Neuronal stem cell (in vitro differentiated cells): Measurements from ENCODE around the gene SCFD2. TPM values are rescaled to one million over a fixed set of nuclear protein-coding genes. Genes with fewer than 3 reads are reported as not detected.
"Not testable (repeated sequence)": the region's sequence is repeated elsewhere in the genome, so short reads cannot be mapped to it uniquely, and the experiment has no call there.

Source experiments
- DNase-seq: peaks from one replicate; pipeline ENCODE4 v3.0.0-alpha.2; 2013; ENCODE audit warnings: low spot score
- H2AFZ ChIP-seq: one replicate; pipeline ENCODE4 v1.6.1; 2013; ENCODE audit warnings: mild to moderate bottlenecking, low read length, inconsistent platforms
- H2AK5ac ChIP-seq: 2 replicates; pipeline ENCODE4 v1.6.1; 2013; ENCODE audit warnings: low read depth, mild to moderate bottlenecking, inconsistent platforms, low read length, moderate library complexity, mixed read lengths
- H2BK120ac ChIP-seq: 2 replicates; pipeline ENCODE4 v1.6.1; 2013; ENCODE audit warnings: low read depth, mild to moderate bottlenecking, inconsistent platforms, low read length, moderate library complexity, mixed read lengths
- H2BK12ac ChIP-seq: one replicate; pipeline ENCODE4 v1.6.1; 2013; ENCODE audit warnings: low read length, inconsistent platforms
- H2BK15ac ChIP-seq: 2 replicates; pipeline ENCODE4 v1.6.1; 2013; ENCODE audit warnings: mild to moderate bottlenecking, low read length, inconsistent platforms, mixed read lengths
- H2BK5ac ChIP-seq: one replicate; pipeline ENCODE4 v1.6.1; 2013; ENCODE audit warnings: inconsistent platforms, mild to moderate bottlenecking, low read length, moderate library complexity
- H3K14ac ChIP-seq: one replicate; pipeline ENCODE4 v1.6.1; 2013; ENCODE audit warnings: low read length, inconsistent platforms
- H3K18ac ChIP-seq: 2 replicates; pipeline ENCODE4 v1.6.1; 2013; ENCODE audit warnings: low read length, inconsistent platforms
- H3K23ac ChIP-seq: 2 replicates; pipeline ENCODE4 v1.6.1; 2013; ENCODE audit warnings: low read depth, mild to moderate bottlenecking, mixed read lengths, low read length, inconsistent platforms; ENCODE audit not compliant: poor library complexity
- H3K27ac ChIP-seq: replicated peaks from 3 replicates; pipeline ENCODE4 v1.5.1; 2013; ENCODE audit warnings: low read length, inconsistent platforms
- H3K27me3 ChIP-seq, 3 experiments: 2 replicates each; pipeline ENCODE4 v1.6.1; 2013; ENCODE audit warnings: low read length in 3 of 3, mild to moderate bottlenecking in 2 of 3, inconsistent platforms in 1 of 3, low read depth in 1 of 3, mixed read lengths in 1 of 3, moderate library complexity in 1 of 3; ENCODE audit not compliant: control insufficient read depth in 3 of 3, insufficient read depth in 3 of 3
- H3K36me3 ChIP-seq, 2 donors: replicated peaks in 1 of 2; 2 replicates each; pipeline ENCODE4 v1.6.1; 2013; ENCODE audit warnings: low read length in 2 of 2; ENCODE audit not compliant: control insufficient read depth in 2 of 2, insufficient read depth in 2 of 2
- H3K4ac ChIP-seq: 2 replicates; pipeline ENCODE4 v1.6.1; 2013; ENCODE audit warnings: inconsistent platforms, mild to moderate bottlenecking, low read length, moderate library complexity
- H3K4me1 ChIP-seq, 2 donors: 1 replicate in 1 of 2; 2 replicates in 1 of 2; pipeline ENCODE4 v1.6.1; 2013; ENCODE audit warnings: low read length in 2 of 2, low read depth in 1 of 2; ENCODE audit not compliant: control insufficient read depth in 2 of 2, insufficient read depth in 1 of 2
- H3K4me2 ChIP-seq: one replicate; pipeline ENCODE4 v1.6.1; 2013; ENCODE audit warnings: mild to moderate bottlenecking, low read length, inconsistent platforms; ENCODE audit not compliant: insufficient read depth, poor library complexity, severe bottlenecking
- H3K4me3 ChIP-seq, 2 donors: 2 replicates each; pipeline ENCODE4 v1.5.1; 2013; ENCODE audit warnings: low read length in 2 of 2, mild to moderate bottlenecking in 2 of 2, inconsistent platforms in 1 of 2, moderate library complexity in 1 of 2
- H3K79me1 ChIP-seq: one replicate; pipeline ENCODE4 v1.6.1; 2013; ENCODE audit warnings: low read depth, mild to moderate bottlenecking, inconsistent platforms, low read length, moderate library complexity
- H3K9ac ChIP-seq: one replicate; pipeline ENCODE4 v1.6.1; 2013; ENCODE audit warnings: mild to moderate bottlenecking, low read depth, low read length, inconsistent platforms; ENCODE audit not compliant: poor library complexity
- H3K9me3 ChIP-seq, 2 donors: replicated peaks in 1 of 2; 2 replicates each; pipeline versions ENCODE3 to v1.6.1; 2013; ENCODE audit warnings: low read length in 2 of 2, mild to moderate bottlenecking in 2 of 2, inconsistent platforms in 1 of 2, low read depth in 1 of 2, mixed read lengths in 1 of 2, moderate library complexity in 1 of 2; ENCODE audit not compliant: control insufficient read depth in 2 of 2, insufficient read depth in 1 of 2
- H4K8ac ChIP-seq: one replicate; pipeline ENCODE4 v1.6.1; 2013; ENCODE audit warnings: low read depth, mild to moderate bottlenecking, inconsistent platforms, low read length, moderate library complexity
- H4K91ac ChIP-seq: one replicate; pipeline ENCODE4 v1.6.1; 2013; ENCODE audit warnings: low read length, low read depth, mild to moderate bottlenecking, inconsistent platforms; ENCODE audit not compliant: poor library complexity
- WGBS, 2 donors: extraction: QIAGEN DNeasy Blood & Tissue Kit; methylation state at CpG; one replicate each; pipeline ENCODE4 v1.1.7; 2013; ENCODE audit warnings: missing lambda C conversion rate in 2 of 2, mixed read lengths in 1 of 2; ENCODE audit not compliant: insufficient read length in 2 of 2, insufficient replicate concordance in 1 of 2; ENCODE audit errors: extremely low coverage in 2 of 2; 5-methylcytosine and 5-hydroxymethylcytosine counted together
- polyA plus RNA-seq, 2 experiments: library from polyadenylated mRNA; stranded (reverse); fragments of 200-250 nt; gene quantifications; one replicate each; pipeline ENCODE4 v1.2.3, GENCODE V29; 2013

Gene SCFD2
- 3.2 TPM for polyA plus RNA-seq (2013, experiment 1 of 2)
- 3.0 TPM for polyA plus RNA-seq (2013, experiment 2 of 2)

GRCh38 chr4:53365486-53366300 is at the start of gene SCFD2:
TSS of gene SCFD2 (minus strand) at chr4:53366061.
- H4K91ac ChIP-seq: no peak within 1 kb of the TSS
- peak within 1 kb of the TSS; percentile 94 for H2AFZ ChIP-seq
- H3K9ac ChIP-seq: peak within 1 kb of the TSS; percentile 79
- peaks cover 5 to 6% of the 10 kb centered on the region in 2 donors for H3K4me1 ChIP-seq
- H2BK120ac ChIP-seq: no peak within 1 kb of the TSS
- no peaks in the 10 kb centered on the region for H3K36me3 ChIP-seq
- peaks cover 0 to 21% (median 2%) of the 10 kb centered on the region in 3 experiments for H3K27me3 ChIP-seq
- no CpG with 5 or more reads among the region's 51 CpGs for WGBS, 2 donors
- no peaks in the 10 kb centered on the region for H3K9me3 ChIP-seq
- H3K4me2 ChIP-seq: peak within 1 kb of the TSS; percentile 92
- no peak within 1 kb of the TSS for H2BK15ac ChIP-seq
- H3K18ac ChIP-seq: peak within 1 kb of the TSS; percentile 44
- peak within 1 kb of the TSS; percentile 75 to 89 for H3K4me3 ChIP-seq
- no peak within 1 kb of the TSS for H3K27ac ChIP-seq
- no peak within 1 kb of the TSS for H2BK5ac ChIP-seq
- no peaks in the 10 kb centered on the region for H3K79me1 ChIP-seq
- H3K14ac ChIP-seq: no peak within 1 kb of the TSS
- H2AK5ac ChIP-seq: no peak within 1 kb of the TSS
- no peak within 1 kb of the TSS for H3K4ac ChIP-seq
- H4K8ac ChIP-seq: peak within 1 kb of the TSS; percentile 78
- peak; percentile 89 for DNase-seq
- peak within 1 kb of the TSS; percentile 45 for H3K23ac ChIP-seq
- H2BK12ac ChIP-seq: no peak within 1 kb of the TSS

- not testable (repeated sequence) for H3K9me3 ChIP-seq, H3K14ac ChIP-seq, H2AK5ac ChIP-seq, DNase-seq, H3K18ac ChIP-seq, H3K4ac ChIP-seq, H3K79me1 ChIP-seq, H3K23ac ChIP-seq, H2BK120ac ChIP-seq, H2BK5ac ChIP-seq, H2BK15ac ChIP-seq, H3K4me3 ChIP-seq, H3K27ac ChIP-seq, H4K8ac ChIP-seq, H4K91ac ChIP-seq, H3K4me2 ChIP-seq, H3K27me3 ChIP-seq, H2AFZ ChIP-seq, H3K9ac ChIP-seq, H3K4me1 ChIP-seq, H2BK12ac ChIP-seq
- no CpG with 5 or more reads among the region's 11 CpGs for WGBS, 2 donors
- peaks cover 4 to 19% of the 10 kb centered on the region in 2 donors for H3K36me3 ChIP-seq
Observed at GRCh38 chr4:53409479-53409878, 43.6 kb upstream of the SCFD2 start.

- Histone ChIP-seq H3K4me1 (peaks cover 2 to 4% of the 10 kb centered on the region in 2 donors), H3K27me3 (no peaks in the 10 kb centered on the region), H3K9ac (no peak overlapping the region), H2BK15ac (no peak overlapping the region), H3K4me2 (no peak overlapping the region), H3K9me3 (no peaks in the 10 kb centered on the region), H3K36me3 (peaks cover 0 to 57% of the 10 kb centered on the region in 2 donors), H4K8ac (no peak overlapping the region), H2AK5ac (no peak overlapping the region), H2BK120ac (no peak overlapping the region), H3K23ac (no peak overlapping the region), H3K79me1 (peaks cover 4% of the 10 kb centered on the region), H2BK5ac (no peak overlapping the region), H3K27ac (no peak overlapping the region), H2AFZ (no peak overlapping the region), H4K91ac (no peak overlapping the region), H3K4ac (no peak overlapping the region), H3K18ac (no peak overlapping the region), H3K14ac (no peak overlapping the region), H2BK12ac (no peak overlapping the region), H3K4me3 (no peak overlapping the region)
- no CpG with 5 or more reads among the region's 4 CpGs for WGBS, 2 donors
- no peak for DNase-seq
Observed at GRCh38 chr4:53380221-53380620, 14.4 kb upstream of the SCFD2 start.

GRCh38 chr4:53378171-53378482 is 12.3 kb upstream of the SCFD2 start:
- Histone ChIP-seq H3K4me3 (peak overlapping the region; percentile 80 to 97), H2AFZ (peak overlapping the region; percentile 99), H3K14ac (peak overlapping the region; percentile 89), H3K27ac (no peak overlapping the region), H2AK5ac (peak overlapping the region; percentile 37), H4K8ac (no peak overlapping the region), H3K18ac (peak overlapping the region; percentile 99), H3K4me1 (peaks cover 2 to 4% of the 10 kb centered on the region in 2 donors), H3K4ac (no peak overlapping the region), H3K23ac (peak overlapping the region; percentile 65), H4K91ac (no peak overlapping the region), H3K4me2 (peak overlapping the region; percentile 77), H2BK15ac (no peak overlapping the region), H3K36me3 (peaks cover 0 to 36% of the 10 kb centered on the region in 2 donors), H3K9me3 (no peaks in the 10 kb centered on the region), H2BK120ac (no peak overlapping the region), H2BK5ac (peak overlapping the region; percentile 90), H3K9ac (peak overlapping the region; percentile 96), H2BK12ac (no peak overlapping the region), H3K27me3 (peaks cover 0 to 8% (median 0%) of the 10 kb centered on the region in 3 experiments), H3K79me1 (peaks cover 4% of the 10 kb centered on the region)
- WGBS, 2 donors: no CpG with 5 or more reads among the region's 10 CpGs
- DNase-seq: no peak
